Measurements from ENCODE around the gene CTBP2.

Gene CTBP2

GRCh38 chr10:125159932-125160855, at the start of gene CTBP2:
TSS of gene CTBP2 (minus strand) at chr10:125160563.
- H3K9me2 ChIP-seq (replicated peaks; ENCODE audit: insufficient read depth, low read length) = no peaks in the 10 kb centered on the region
- peaks cover 8% of the 10 kb centered on the region; the same call in 1 of the 2 replicates for H3F3A ChIP-seq (ENCODE audit: insufficient read depth)
- H3K9me3 ChIP-seq (ENCODE audit: insufficient read depth, low read length) = no peaks in the 10 kb centered on the region
- H3K4me3 ChIP-seq (ENCODE audit: insufficient read depth, low read length, poor library complexity, severe bottlenecking) = peak within 1 kb of the TSS; percentile 57
- no peaks in the 10 kb centered on the region for H3K36me3 ChIP-seq (ENCODE audit: low read length)
- no peaks in the 10 kb centered on the region for H3K27me3 ChIP-seq (ENCODE audit: low read length)
- H3K9ac ChIP-seq (ENCODE audit: low read length) = peak within 1 kb of the TSS; percentile 42; the same call in 1 of the 2 replicates
- H3K27ac ChIP-seq (ENCODE audit: low read depth, low read length) = no peak within 1 kb of the TSS
- TF ChIP-seq EZH2phosphoT487 (conservative IDR thresholded peaks at IDR 0.05; ENCODE audit: low read length) (no peak), CTCF (IDR thresholded peaks at IDR 0.05; ENCODE audit: insufficient read depth, low read length, poor library complexity, severe bottlenecking) (no peak)
- peak within 1 kb of the TSS; percentile 71 for H3K4me2 ChIP-seq (ENCODE audit: low read depth, low read length, poor library complexity, severe bottlenecking)
- no peaks in the 10 kb centered on the region for H4K20me1 ChIP-seq (ENCODE audit: low read depth, low read length)
- H3K79me2 ChIP-seq (ENCODE audit: insufficient read depth, low read length) = no peaks in the 10 kb centered on the region
- H2AFZ ChIP-seq (ENCODE audit: low read depth, low read length, severe bottlenecking) = no peak within 1 kb of the TSS

- H3K4me2 ChIP-seq (ENCODE audit: low read depth, low read length, poor library complexity, severe bottlenecking) = no peak overlapping the region
These were observed 49.4 kb upstream of the CTBP2 start for GRCh38 chr10:125209591-125210355.

More at GRCh38 chr10:125209591-125210355, 49.4 kb upstream of the CTBP2 start:
- H3K27me3 ChIP-seq (ENCODE audit: low read length) = no peaks in the 10 kb centered on the region
- no peaks in the 10 kb centered on the region for H3K36me3 ChIP-seq (ENCODE audit: low read length)
- H3K9ac ChIP-seq (ENCODE audit: low read length) = no peak overlapping the region
- H3K9me2 ChIP-seq (replicated peaks; ENCODE audit: insufficient read depth, low read length) = no peaks in the 10 kb centered on the region
- H2AFZ ChIP-seq (ENCODE audit: low read depth, low read length, severe bottlenecking) = no peak overlapping the region
- H4K20me1 ChIP-seq (ENCODE audit: low read depth, low read length) = no peaks in the 10 kb centered on the region
- no peak overlapping the region for H3K4me3 ChIP-seq (ENCODE audit: insufficient read depth, low read length, poor library complexity, severe bottlenecking)
- no peaks in the 10 kb centered on the region for H3K79me2 ChIP-seq (ENCODE audit: insufficient read depth, low read length)
- H3K27ac ChIP-seq (ENCODE audit: low read depth, low read length) = no peak overlapping the region
- no peaks in the 10 kb centered on the region for H3K9me3 ChIP-seq (ENCODE audit: insufficient read depth, low read length)
- TF ChIP-seq EZH2phosphoT487 (conservative IDR thresholded peaks at IDR 0.05; ENCODE audit: low read length) (no peak), CTCF (IDR thresholded peaks at IDR 0.05; ENCODE audit: insufficient read depth, low read length, poor library complexity, severe bottlenecking) (no peak)
- H3F3A ChIP-seq (ENCODE audit: insufficient read depth) = no peaks in the 10 kb centered on the region
